Neural progenitor cell (in vitro differentiated cells): ENCODE results near the gene LARGE1. TPM values are rescaled to one million over a fixed set of nuclear protein-coding genes. Genes with fewer than 3 reads are reported as not detected.

Experiments
- DNase-seq: peaks from one replicate; pipeline ENCODE4 v3.0.0-alpha.2; 2016; ENCODE audit warnings: low spot score
- H2AFZ ChIP-seq: fragments of 200-600 bp; sonication (generic); replicated peaks from 2 replicates; pipeline ENCODE4 v1.6.1; 2016; ENCODE audit warnings: antibody characterized with exemption
- H3F3A ChIP-seq: fragments of 200-600 bp; sonication (generic); 2 replicates; pipeline ENCODE4 v1.6.1; 2016; ENCODE audit warnings: antibody characterized with exemption, low read depth
- H3K27ac ChIP-seq: fragments of 200-600 bp; sonication (generic); 2 replicates; pipeline ENCODE4 v1.5.1; 2016; ENCODE audit warnings: mild to moderate bottlenecking
- H3K27me3 ChIP-seq: fragments of 200-600 bp; sonication (generic); 2 replicates; pipeline ENCODE4 v1.6.1; 2016; ENCODE audit warnings: mild to moderate bottlenecking, moderate library complexity
- H3K36me3 ChIP-seq: fragments of 200-600 bp; sonication (generic); 2 replicates; pipeline ENCODE4 v1.5.1; 2016
- H3K4me1 ChIP-seq: fragments of 200-600 bp; sonication (generic); 2 replicates; pipeline ENCODE4 v1.6.1; 2016; ENCODE audit warnings: mixed run types
- H3K4me2 ChIP-seq: fragments of 200-600 bp; sonication (generic); 2 replicates; pipeline ENCODE4 v1.6.1; 2016
- H3K4me3 ChIP-seq: fragments of 200-600 bp; sonication (generic); 2 replicates; pipeline ENCODE4 v1.5.1; 2016
- H3K79me2 ChIP-seq: fragments of 200-600 bp; sonication (generic); 2 replicates; pipeline ENCODE4 v1.6.1; 2016; ENCODE audit warnings: low read depth
- H3K9ac ChIP-seq: fragments of 200-600 bp; sonication (generic); 2 replicates; pipeline ENCODE4 v1.6.1; 2016
- H3K9me3 ChIP-seq: fragments of 200-600 bp; sonication (generic); 2 replicates; pipeline ENCODE4 v1.5.1; 2016; ENCODE audit warnings: low read depth
- H4K20me1 ChIP-seq: fragments of 200-600 bp; sonication (generic); 2 replicates; pipeline ENCODE4 v1.6.1; 2016; ENCODE audit warnings: low read depth
- H3K27ac Mint-ChIP-seq: 3 replicates; pipeline ENCODE4 v1.8.0; 2021; ENCODE audit warnings: mixed read lengths
- H3K27me3 Mint-ChIP-seq: 2 replicates; pipeline ENCODE4 v1.8.0; 2022; ENCODE audit warnings: low read depth, mild to moderate bottlenecking, inconsistent platforms, moderate library complexity, mixed read lengths; ENCODE audit not compliant: insufficient read depth
- H3K36me3 Mint-ChIP-seq: 3 replicates; pipeline ENCODE4 v1.8.0; 2021; ENCODE audit warnings: mixed read lengths
- H3K4me1 Mint-ChIP-seq: 3 replicates; pipeline ENCODE4 v1.8.0; 2021; ENCODE audit warnings: mixed read lengths
- H3K4me3 Mint-ChIP-seq: 3 replicates; pipeline ENCODE4 v1.8.0; 2021; ENCODE audit warnings: mild to moderate bottlenecking, moderate library complexity, mixed read lengths
- H3K9me3 Mint-ChIP-seq: 3 replicates; pipeline ENCODE4 v1.8.0; 2020; ENCODE audit warnings: mixed read lengths
- EZH2 ChIP-seq: fragments of 200-600 bp; sonication (generic); IDR thresholded peaks from 2 replicates; pipeline ENCODE4 v1.6.1; 2017; ENCODE audit warnings: antibody characterized with exemption, mild to moderate bottlenecking, moderate library complexity
- EZH2phosphoT487 ChIP-seq: fragments of 200-600 bp; sonication (generic); IDR thresholded peaks from 2 replicates; pipeline ENCODE4 v1.6.1; 2017; ENCODE audit warnings: antibody characterized with exemption
- total RNA-seq: library from RNA; depleted of rRNA; stranded (reverse); fragments of >200 nt; gene quantifications from 2 replicates; pipeline ENCODE4 v1.2.3, GENCODE V29; 2015; ENCODE audit warnings: low replicate concordance
- TF ChIP-seq, protein P1 (sequence below): fragments of 200-600 bp; sonication (generic); IDR thresholded peaks from 2 replicates; pipeline ENCODE4 v1.5.1; 2017; ENCODE audit warnings: antibody characterized with exemption, mild to moderate bottlenecking

Gene LARGE1
- total RNA-seq, 1 donor from 2014 or later, result 24.9 TPM

- Histone ChIP-seq H3K4me3 (no peak overlapping the region), H3F3A (no peaks in the 10 kb centered on the region), H3K4me1 (peaks cover 17% of the 10 kb centered on the region), H3K4me2 (no peak overlapping the region), H3K9ac (no peak overlapping the region), H3K36me3 (no peaks in the 10 kb centered on the region), H3K27me3 (no peaks in the 10 kb centered on the region), H3K27ac (no peak overlapping the region), H3K79me2 (peaks cover 17% of the 10 kb centered on the region), H4K20me1 (no peaks in the 10 kb centered on the region), H3K9me3 (no peaks in the 10 kb centered on the region), H2AFZ (no peak overlapping the region)
- DNase-seq, result no peak
- Mint-ChIP-seq H3K36me3 (peaks cover 15% of the 10 kb centered on the region), H3K9me3 (peaks cover 6% of the 10 kb centered on the region), H3K4me1 (peaks cover 51% of the 10 kb centered on the region), H3K27me3 (no peaks in the 10 kb centered on the region), H3K4me3 (no peak overlapping the region), H3K27ac (no peak overlapping the region)
- TF ChIP-seq, protein P1, sequence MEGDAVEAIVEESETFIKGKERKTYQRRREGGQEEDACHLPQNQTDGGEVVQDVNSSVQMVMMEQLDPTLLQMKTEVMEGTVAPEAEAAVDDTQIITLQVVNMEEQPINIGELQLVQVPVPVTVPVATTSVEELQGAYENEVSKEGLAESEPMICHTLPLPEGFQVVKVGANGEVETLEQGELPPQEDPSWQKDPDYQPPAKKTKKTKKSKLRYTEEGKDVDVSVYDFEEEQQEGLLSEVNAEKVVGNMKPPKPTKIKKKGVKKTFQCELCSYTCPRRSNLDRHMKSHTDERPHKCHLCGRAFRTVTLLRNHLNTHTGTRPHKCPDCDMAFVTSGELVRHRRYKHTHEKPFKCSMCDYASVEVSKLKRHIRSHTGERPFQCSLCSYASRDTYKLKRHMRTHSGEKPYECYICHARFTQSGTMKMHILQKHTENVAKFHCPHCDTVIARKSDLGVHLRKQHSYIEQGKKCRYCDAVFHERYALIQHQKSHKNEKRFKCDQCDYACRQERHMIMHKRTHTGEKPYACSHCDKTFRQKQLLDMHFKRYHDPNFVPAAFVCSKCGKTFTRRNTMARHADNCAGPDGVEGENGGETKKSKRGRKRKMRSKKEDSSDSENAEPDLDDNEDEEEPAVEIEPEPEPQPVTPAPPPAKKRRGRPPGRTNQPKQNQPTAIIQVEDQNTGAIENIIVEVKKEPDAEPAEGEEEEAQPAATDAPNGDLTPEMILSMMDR, result no peak
- TF ChIP-seq EZH2 (no peak), EZH2phosphoT487 (no peak)
Measured at GRCh38 chr22:33656808-33657628, 263.3 kb downstream of the LARGE1 start.

- Histone ChIP-seq H2AFZ (no peak overlapping the region), H3K9me3 (no peaks in the 10 kb centered on the region), H3K4me3 (no peak overlapping the region), H3K36me3 (no peaks in the 10 kb centered on the region), H3F3A (no peaks in the 10 kb centered on the region), H3K79me2 (peaks cover 13% of the 10 kb centered on the region), H4K20me1 (no peaks in the 10 kb centered on the region), H3K27ac (no peak overlapping the region), H3K4me2 (peak overlapping the region; percentile 32), H3K27me3 (no peaks in the 10 kb centered on the region), H3K4me1 (peaks cover 15% of the 10 kb centered on the region), H3K9ac (no peak overlapping the region)
- H3K4me1 Mint-ChIP-seq, result peaks cover 39% of the 10 kb centered on the region
- no peak overlapping the region for H3K4me3 Mint-ChIP-seq
- H3K9me3 Mint-ChIP-seq, result peaks cover 6% of the 10 kb centered on the region
- no peaks in the 10 kb centered on the region for H3K27me3 Mint-ChIP-seq
- DNase-seq, result no peak
- peaks cover 30% of the 10 kb centered on the region for H3K36me3 Mint-ChIP-seq
- no peak overlapping the region for H3K27ac Mint-ChIP-seq
- no peak for TF ChIP-seq EZH2
- TF ChIP-seq, protein P1, result no peak
- no peak for TF ChIP-seq EZH2phosphoT487
Measured at GRCh38 chr22:33654173-33654895, 265.9 kb downstream of the LARGE1 start.

- Histone ChIP-seq H3F3A (no peaks in the 10 kb centered on the region), H3K27ac (no peak overlapping the region), H3K9me3 (no peaks in the 10 kb centered on the region), H3K4me2 (no peak overlapping the region), H3K4me3 (no peak overlapping the region), H3K79me2 (peaks cover 12% of the 10 kb centered on the region), H4K20me1 (no peaks in the 10 kb centered on the region), H3K27me3 (no peaks in the 10 kb centered on the region), H3K4me1 (peaks cover 10% of the 10 kb centered on the region), H3K9ac (no peak overlapping the region), H2AFZ (no peak overlapping the region), H3K36me3 (no peaks in the 10 kb centered on the region)
- Mint-ChIP-seq H3K4me3 (no peak overlapping the region), H3K27me3 (no peaks in the 10 kb centered on the region), H3K36me3 (peaks cover 35% of the 10 kb centered on the region), H3K9me3 (peaks cover 9% of the 10 kb centered on the region), H3K4me1 (peaks cover 32% of the 10 kb centered on the region), H3K27ac (no peak overlapping the region)
- TF ChIP-seq EZH2, result no peak
- TF ChIP-seq, protein P1, result no peak
- TF ChIP-seq EZH2phosphoT487, result no peak
- no peak for DNase-seq
Measured at GRCh38 chr22:33653532-33654063, 266.7 kb downstream of the LARGE1 start.
